Activated naive CD4-positive, alpha-beta T cell treated with anti-CD3 and anti-CD28 coated beads, Interleukin-2, amount 50 U/mL, for 24 hours (primary cell): ENCODE data around the gene IPO13.

Source experiments
- H3K27ac Mint-ChIP-seq: one replicate; pipeline ENCODE4 v1.8.0; 2021; ENCODE audit warnings: mild to moderate bottlenecking, mixed read lengths
- H3K27me3 Mint-ChIP-seq: one replicate; pipeline ENCODE4 v1.8.0; 2021; ENCODE audit warnings: mixed read lengths
- H3K36me3 Mint-ChIP-seq: one replicate; pipeline ENCODE4 v1.8.0; 2021; ENCODE audit warnings: mixed read lengths
- H3K4me1 Mint-ChIP-seq: one replicate; pipeline ENCODE4 v1.8.0; 2021; ENCODE audit warnings: mixed read lengths
- H3K4me3 Mint-ChIP-seq: one replicate; pipeline ENCODE4 v1.8.0; 2021; ENCODE audit warnings: mild to moderate bottlenecking, mixed read lengths
- H3K9me3 Mint-ChIP-seq: one replicate; pipeline ENCODE4 v1.8.0; 2021; ENCODE audit warnings: mixed read lengths

IPO13 gene

DNA sequence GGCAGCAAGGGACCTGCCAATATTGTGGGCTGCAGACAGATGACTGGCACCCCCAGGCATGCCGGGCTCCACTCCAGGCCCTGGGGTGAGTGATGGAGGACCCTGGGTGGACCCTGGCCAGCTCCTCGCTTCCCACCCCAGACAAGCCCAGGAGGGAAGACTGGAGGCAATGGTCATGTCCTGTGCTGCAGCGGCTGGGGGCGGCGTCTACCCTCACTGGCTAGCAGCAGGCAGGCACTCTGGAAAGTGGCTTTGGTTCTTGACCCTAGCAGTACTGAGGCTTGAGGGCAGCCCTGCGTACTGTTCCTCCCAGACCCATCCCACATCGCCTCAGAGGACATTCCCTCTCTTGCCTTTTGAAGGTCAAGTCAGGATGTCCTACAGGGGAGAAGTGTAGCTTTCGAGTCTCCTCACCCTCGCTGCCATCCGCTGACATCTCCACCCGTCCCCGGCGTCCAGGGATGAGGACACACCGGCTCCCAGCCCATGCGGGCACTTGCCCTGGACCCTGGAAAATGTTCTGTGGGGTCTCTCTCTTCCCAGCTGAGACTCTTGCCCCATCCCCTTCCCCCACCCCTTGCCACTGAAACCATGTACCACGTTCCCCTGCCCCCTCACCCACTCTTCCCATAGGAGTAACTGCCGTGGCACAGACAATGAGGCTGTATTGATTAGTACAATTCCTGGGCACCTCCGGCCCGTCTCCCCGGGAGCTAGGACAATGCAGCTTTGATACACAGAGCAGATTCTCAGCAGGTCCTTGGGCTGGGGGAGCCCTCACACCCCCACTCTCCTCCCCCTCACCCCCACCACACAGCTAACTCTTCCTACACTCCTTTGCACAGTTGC, 69.5 kb downstream of the IPO13 start:
- Mint-ChIP-seq H3K4me3 (no peak overlapping the region), H3K27ac (no peak overlapping the region), H3K36me3 (no peaks in the 10 kb centered on the region), H3K4me1 (peaks cover 10% of the 10 kb centered on the region), H3K27me3 (no peaks in the 10 kb centered on the region), H3K9me3 (no peaks in the 10 kb centered on the region)

DNA sequence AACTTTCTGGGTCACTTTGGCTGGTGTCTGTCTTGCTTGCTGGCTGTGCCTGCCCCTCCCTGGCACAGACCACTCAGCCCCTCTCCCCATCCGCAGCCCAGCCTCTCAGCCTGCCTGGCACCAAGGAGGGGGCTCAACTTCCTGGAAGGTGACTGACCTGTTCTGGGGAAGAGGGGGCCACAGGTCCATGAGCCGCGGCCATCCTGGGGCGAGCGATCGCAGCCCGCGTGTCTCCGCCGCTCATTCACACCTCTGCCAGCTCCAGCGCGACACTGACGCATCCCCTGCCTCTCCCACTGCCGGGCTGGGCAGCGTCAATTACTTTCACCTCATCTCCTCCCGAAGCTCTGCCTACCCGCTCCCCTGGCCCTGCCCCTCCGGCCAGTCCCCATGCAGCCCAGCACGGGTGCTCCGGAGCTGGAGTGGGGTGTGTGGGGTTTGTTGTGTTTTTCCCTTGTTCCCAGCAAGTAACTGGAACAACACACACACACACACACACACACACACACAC, 70.2 kb downstream of the IPO13 start:
- Mint-ChIP-seq H3K4me3 (no peak overlapping the region), H3K27ac (no peak overlapping the region), H3K27me3 (no peaks in the 10 kb centered on the region), H3K36me3 (peaks cover 3% of the 10 kb centered on the region), H3K9me3 (no peaks in the 10 kb centered on the region), H3K4me1 (peaks cover 10% of the 10 kb centered on the region)
